Activated CD4-positive, alpha-beta T cell treated with anti-CD3 and anti-CD28 coated beads for 24 hours (primary cell): ENCODE data around the gene NOP56.

ENCODE experiments used
- DNase-seq, 2 donors: peaks; one replicate each; pipeline ENCODE4 v3.0.0-alpha.2; 2020; ENCODE audit warnings: low read depth in 2 of 2

NOP56 gene, protein sequence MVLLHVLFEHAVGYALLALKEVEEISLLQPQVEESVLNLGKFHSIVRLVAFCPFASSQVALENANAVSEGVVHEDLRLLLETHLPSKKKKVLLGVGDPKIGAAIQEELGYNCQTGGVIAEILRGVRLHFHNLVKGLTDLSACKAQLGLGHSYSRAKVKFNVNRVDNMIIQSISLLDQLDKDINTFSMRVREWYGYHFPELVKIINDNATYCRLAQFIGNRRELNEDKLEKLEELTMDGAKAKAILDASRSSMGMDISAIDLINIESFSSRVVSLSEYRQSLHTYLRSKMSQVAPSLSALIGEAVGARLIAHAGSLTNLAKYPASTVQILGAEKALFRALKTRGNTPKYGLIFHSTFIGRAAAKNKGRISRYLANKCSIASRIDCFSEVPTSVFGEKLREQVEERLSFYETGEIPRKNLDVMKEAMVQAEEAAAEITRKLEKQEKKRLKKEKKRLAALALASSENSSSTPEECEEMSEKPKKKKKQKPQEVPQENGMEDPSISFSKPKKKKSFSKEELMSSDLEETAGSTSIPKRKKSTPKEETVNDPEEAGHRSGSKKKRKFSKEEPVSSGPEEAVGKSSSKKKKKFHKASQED

DNA sequence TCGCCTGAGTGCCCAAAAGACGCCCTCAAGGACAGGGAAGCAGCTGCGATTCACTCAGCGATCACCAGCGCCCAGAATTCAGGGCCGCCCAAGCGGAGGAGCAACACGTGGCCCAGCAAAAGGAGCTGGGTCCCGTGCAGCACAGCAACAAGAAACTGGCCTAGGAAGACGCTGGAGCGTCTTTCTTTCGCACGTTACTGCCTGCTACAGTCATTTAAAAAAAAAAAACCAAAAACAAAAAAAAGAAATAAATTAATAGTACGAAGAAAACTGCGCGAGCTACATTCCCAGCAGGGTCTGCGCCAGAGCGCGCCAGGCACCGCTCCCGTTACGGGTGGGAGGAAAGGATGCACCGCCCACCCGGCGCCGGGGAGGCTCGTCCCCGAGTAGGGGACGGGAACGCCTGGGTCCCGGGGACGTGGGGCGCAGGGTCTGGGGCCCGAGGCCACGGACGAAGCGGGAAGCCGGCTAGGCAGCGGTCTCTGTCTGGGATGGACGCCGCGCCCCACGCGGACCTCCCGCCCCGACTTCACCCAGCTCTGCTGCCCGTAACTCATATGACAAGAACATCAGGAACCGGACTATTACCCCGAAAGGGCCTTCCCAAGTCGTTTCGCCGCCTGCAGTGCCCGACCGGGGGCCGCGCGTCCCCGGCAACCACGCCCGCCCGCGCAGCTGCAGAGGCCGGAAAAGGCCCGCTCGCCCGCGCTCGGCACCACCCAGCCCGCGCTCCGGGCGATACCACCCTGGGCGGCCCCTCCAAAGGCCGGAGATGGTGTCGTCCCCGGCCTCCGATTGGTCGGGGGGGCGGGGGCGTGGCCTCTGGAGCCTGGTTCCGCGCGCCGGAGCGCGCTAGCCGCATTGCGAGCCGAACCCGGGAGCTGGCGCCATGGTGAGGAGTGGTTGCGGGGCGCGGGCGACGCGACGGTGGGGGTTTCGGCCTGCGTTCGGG is at the start of gene NOP56:
NOP56 (plus strand) TSS at position 861 of the 952 bp plus-strand sequence; CDS start at position 890, 29 bp downstream.
- DNase-seq, result peak; percentile 91 to 92

DNA sequence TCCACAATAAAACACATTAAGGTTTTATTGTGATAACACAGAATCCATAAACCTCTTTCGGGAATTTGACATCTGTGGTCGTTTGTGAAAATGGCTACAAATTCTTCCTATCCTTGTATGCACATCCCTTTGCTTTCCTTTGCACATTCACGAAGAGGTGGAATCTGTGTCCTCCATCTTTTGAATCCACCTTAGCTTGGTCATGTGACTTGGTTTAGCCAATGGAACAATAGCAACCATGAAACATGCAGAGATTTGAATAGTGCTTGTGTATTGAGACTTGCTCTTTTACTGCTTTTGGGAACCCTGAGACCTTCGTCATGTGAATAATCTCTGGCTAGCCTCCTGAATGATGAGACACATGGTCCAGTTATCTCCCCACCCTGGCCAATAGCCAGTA is 49.7 kb upstream of the NOP56 start:
- no peak for DNase-seq

DNA sequence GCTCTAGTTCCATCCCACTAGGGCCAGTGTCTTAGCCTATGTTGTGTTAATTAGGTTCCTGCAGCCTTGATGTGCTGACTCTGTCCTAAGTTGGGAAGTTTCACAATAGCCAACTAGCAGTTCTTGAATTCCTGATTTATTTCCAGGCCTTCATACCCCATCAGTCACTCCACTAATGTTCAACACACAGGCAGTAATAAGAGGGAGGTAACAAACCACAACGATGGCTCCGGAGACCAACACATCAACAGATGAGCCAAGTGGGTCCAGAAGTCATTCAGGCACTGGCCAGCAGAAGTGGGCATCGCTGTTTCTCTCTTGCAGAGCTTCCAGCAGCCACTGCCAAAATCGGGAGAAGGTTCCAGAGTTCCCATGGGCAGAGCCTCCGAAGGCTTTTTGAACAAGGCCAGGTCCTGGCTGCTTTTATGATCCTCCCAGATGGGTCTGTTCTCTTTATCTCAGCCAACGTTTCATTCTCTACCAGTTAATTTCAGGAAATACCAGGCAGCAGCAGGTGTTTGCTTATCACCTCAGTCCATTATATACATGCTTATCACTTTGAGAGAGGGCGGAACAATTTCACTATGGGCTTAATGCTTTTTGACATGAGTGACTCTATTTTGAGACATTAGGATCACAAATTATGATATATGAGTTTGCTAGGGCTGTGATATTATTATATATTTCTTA is 48.5 kb upstream of the NOP56 start:
- DNase-seq, result no peak

DNA sequence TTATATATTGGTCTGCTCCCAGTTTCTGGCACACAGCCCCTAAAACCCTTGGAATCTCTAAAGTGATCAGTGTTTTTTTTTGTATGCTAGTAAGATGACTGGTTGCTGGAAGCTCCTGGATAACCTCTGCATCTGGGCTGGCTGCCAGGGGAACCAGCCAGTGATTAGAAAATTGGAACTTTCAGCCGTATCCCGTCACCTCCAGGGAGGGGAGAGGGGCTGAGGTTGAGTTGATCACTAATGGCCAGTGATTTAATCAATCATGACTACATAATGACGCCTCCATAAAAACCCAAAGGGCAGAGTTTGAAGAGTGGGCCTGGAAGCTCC is 48.0 kb upstream of the NOP56 start:
- no peak for DNase-seq

DNA sequence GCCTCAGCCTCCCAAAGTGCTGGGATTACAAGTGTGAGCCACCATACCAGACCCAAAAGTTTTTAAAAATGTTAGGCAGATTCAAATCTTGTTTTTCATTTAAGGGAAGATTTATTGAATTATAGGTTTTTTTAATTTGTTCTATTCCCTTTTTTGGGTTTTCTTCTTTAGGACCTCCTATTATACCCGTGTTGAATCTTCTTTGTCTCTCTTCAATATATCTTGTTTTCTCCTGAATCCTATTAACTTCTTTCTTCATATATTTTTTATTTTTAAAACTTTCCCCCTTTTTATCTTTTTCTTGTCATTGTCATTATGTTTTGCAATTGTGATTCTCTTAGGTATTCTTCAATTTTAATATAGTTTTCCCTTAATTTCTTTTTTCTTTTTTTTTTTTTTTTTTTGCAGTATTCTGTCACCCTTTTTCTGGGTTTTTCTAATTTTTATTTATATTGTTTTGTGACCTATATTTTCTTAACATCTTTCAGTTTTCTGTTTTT is 45.9 kb upstream of the NOP56 start:
- no peak for DNase-seq

DNA sequence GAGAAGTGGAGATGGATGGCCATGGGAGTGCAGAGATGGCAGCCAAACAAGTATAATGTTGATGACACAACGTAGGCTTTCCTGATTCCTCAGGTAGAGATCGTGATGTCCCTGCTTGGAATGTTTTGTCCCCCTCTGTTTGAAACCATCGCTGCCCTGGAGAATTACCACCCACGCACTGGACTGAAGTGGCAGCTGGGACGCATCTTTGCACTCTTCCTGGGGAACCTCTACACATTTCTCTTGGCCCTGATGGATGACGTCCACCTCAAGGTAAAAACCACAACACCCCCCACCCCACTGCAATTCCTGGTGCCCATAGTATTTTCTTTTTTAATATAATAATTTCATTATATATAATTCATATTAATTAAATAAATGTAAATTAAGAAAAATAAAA is 42.1 kb upstream of the NOP56 start:
- DNase-seq, result no peak

DNA sequence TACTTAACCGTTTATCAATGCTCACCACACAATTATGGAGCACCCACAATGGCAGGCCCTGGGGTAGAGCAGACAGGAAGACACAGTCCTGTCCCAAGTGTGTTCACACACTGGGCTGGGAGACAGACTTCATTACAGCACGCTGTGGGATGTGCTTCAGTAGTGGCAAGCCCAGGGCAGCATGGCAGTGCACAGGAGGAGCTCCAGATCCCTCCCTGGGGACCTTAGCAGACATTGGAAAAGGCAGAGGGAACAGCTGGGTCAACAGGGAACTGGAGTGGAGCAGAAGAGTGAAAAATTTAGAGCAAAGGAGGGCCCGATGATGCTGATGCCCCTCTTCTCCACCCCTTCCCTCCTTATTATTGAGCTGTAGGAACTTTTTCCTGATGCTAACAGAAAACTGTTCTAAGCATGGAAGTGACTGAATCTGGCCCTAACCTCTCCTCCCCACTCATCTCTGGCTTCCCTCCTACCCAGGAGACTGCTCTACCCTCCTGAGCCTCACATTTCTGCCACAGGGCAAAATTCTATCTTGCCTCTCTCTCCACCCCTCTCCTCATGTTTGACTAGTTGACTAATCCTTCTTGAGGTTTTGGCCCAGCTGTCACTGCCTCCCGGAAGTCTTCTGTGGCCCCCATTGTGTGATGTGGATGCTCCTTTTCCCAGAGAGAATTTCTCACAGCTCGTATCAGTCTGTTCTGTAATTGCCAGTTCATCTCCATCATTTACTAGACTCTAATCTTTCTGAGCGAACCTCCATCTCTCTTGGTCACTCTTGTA is 41.3 kb upstream of the NOP56 start:
- no peak for DNase-seq

DNA sequence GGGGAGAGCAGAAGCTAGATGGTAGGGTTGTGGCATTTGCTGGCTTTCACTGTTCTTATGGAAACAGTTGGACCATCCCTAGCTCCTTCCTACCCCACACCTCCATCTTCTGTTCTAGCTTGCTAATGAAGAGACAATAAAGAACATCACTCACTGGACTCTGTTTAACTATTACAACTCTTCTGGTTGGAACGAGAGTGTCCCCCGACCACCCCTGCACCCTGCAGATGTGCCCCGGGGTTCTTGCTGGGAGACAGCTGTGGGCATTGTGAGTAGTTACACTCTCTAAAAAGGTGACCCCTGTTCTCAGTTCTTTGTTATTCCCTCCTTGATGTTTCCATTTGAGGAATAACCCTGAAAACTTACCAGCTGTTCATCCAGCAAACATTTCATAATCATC is 40.4 kb upstream of the NOP56 start:
- no peak for DNase-seq

DNA sequence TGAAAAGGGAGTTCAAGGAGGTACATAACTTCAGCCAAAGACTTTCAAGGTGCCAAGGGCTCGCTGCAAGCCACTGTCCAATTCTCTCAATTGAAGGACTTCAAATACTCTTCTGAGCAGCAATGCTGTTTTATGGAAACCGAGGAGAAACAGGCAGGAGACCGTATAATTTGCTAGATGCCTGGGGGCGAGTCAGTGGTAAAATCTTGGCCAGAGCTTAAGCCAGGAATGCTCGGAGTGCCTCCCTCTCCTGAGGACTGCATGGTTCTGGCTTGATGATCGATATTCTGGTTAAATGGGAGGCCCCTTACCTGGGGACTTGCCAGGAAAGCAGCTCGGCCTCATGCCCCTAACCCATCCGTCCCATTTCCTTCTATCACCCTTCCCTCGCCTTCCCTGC is 35.8 kb upstream of the NOP56 start:
- no peak for DNase-seq

DNA sequence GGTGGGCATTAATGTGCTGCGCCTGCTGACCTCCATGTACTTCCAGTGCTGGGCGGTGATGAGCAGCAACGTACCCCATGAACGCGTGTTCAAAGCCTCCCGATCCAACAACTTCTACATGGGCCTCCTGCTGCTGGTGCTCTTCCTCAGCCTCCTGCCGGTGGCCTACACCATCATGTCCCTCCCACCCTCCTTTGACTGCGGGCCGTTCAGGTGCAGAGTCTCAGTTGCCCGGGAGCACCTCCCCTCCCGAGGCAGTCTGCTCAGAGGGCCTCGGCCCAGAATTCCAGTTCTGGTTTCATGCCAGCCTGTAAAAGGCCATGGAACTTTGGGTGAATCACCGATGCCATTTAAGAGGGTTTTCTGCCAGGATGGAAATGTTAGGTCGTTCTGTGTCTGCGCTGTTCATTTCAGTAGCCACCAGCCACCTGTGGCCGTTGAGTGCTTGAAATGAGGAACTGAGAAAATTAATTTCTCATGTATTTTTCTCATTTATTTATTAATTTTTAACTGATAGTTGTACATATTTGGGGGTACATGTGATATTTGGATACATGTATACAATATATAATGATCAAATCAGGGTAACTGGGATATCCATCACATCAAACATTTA is 35.2 kb upstream of the NOP56 start:
- no peak for DNase-seq

DNA sequence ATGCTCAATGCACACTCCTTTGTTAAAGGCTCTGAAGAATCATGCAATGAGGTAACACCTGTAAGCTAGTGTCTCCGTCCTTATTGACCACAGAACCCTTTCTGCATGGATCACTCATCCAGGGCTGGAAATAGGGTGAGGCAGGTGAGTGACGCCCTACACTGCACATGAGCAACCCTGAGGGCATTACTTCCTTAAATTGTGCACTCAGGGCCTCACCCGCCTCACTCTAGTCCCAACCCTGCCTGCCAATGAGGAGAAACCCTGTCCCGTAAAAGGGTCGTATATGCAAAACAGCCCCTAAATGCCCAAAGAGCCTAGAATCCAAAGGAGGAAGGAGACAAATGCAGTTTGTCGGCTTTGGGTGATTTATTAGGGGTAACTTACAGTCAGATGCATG is 33.6 kb upstream of the NOP56 start:
- DNase-seq, result no peak

DNA sequence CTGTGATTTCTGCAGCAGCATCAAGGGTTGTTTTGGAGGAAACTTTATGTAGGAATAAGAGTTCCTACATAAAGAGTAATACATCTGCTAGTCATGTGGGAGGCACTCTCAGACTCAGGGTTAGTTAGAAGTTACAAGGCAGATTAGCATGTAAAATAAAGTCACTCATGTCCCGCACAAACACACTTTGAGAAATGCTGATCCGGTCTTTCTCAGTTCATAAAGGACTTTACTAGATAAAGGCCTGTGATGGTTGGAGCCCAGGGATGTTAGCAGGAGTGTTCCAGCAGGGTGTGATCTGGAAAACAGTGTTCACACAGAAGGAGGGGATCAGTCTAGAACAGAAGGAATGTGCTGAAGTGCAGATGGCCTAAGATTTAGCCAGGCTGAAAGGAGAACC is 33.1 kb upstream of the NOP56 start:
- DNase-seq, result no peak

DNA sequence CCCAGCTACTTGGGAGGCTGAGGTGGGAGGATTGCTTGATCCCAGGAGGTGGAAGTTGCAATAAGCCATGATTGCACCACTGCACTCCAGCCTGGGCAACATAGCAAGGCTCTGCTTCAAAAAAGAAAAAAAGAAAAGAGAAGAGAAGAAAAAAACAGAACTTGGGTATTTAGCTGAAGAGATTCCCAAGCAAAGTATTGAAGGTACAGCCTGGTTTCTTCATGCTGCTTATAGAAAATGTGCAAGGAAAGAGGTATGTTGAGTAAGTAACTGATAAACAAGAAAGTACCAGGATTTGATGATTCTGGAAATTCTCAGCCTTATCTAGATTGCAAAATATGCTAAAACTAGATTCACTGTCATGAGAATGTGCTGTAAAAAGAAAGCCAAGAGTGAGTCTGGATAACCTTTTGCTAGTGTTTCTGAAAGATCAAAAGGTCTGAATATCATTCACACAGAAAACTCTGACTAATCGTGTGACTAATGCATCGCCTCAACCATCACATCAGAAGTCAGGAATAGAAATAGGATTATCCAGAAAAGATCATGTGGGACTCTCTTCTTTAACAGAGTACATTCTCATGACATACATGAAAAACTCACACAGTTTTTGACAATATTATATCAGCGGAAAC is 32.4 kb upstream of the NOP56 start:
- DNase-seq, result no peak

DNA sequence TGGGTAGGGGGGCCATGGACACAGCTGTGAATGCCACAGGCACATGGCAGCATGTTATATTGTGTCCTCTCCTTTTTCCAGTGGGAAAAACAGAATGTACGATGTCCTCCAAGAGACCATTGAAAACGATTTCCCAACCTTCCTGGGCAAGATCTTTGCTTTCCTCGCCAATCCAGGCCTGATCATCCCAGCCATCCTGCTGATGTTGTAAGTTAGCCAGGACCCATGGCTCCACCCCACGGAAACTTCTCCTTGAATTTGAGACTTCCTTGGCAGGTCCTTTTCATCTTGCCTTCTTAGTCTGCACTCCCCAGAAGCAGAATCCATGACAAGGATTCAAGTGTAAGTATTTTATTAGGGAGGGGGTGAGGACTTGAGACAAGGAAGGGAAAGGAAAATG is 28.2 kb upstream of the NOP56 start:
- DNase-seq, result no peak

DNA sequence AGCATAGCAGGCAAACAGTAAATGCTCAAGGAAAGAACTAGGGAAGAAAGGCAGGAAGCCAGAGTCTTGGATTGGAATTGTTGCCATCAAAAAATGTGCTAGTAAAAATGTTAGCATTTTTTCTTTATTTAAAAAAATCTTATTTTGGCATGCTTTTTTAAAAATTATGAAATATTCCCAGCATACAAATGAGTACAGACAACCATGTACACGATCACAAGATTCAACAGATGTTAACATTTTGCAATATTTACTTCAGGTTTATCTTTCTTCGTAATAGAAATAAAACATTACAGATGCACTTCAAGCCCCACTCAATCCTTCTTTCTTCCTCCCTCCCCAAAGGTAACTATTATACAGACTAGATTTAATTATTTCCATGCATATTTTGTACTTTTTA is 27.4 kb upstream of the NOP56 start:
- no peak for DNase-seq

DNA sequence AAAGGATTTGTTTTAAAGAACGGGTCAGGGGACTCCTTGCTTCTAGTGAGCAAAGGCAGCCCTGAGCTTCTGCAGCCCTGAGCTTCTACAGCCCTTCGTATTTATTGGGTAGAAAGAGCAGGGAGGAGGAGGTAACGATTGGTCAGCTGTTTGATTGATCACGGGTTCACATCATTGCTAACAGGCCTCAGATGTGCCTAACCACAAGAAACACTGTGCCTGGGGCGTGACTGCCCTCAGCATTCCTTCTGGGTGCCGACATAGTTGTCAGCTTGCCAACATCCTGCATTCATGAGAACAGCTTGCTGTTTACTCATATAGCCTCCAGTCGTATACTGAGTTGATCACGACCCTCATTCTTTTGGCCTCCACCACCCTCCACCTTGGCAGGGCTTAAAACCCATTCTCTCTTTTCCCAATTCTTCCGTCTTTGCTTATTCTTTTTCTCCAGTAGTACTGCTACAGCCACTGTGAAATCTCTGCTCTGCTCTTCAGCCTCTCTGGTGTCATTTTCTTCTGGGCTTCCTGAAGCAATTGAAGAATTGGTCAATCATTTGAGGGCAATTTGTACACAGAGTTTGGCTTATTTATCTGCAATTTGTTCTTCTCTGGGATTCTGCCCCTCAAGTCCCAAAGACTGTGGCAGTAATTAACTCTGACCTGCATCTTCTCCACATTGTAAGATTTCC is 25.4 kb upstream of the NOP56 start:
- no peak for DNase-seq

DNA sequence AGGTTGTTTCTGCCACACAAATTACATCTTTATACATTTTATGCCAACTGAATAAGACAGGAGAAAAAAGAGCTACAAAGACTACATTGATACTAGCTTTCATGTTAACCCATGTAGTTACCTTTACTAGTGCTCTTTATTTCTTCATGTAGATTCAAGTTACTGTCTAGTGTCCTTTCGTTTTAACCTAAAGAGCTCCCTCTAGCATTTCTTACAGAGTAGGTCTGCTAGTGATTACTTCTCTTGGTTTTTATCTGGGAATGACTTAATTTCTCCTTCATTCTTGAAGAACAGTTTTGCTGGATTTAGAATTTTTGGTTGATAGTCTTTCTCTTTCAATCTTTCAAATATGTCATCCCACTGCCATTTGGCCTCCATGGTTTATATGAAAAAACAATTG is 21.2 kb upstream of the NOP56 start:
- no peak for DNase-seq

DNA sequence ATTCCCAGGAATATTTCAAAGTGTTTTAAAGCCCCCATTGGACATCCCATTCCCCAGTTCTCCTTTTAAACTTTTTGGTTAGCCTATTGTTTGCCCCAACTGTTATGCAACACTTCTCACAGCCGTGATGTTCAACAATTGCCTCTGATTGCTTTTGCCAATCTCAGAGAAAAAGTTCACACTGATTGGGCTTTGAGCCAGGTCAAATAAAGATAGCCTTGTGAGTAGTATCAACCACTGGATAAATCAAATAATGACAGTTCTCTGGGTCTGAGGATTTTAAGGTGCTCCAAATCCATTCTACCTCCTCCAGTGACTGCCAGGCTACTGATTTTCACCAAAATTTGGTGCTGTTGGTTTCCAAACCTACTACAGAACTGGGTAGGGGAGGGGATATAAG is 19.1 kb upstream of the NOP56 start:
- no peak for DNase-seq

DNA sequence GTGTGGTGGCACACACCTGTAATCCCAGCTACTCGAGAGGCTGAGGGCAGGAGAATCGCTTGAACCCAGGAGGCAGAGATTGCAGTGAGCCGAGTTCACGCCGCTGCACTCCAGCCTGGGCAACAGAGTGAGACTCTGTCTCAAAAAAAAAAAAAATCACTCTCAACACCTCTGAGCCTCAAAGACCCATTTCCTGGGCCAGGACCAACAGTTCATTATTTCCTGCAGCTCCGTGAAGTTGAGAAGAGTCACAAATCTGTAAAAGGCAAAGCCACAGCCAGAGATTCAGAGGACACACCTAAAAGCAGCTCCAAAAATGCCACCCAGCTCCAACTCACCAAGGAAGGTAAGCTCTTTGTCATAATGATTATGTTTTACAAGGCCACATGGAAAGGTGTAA is 15.2 kb upstream of the NOP56 start:
- no peak for DNase-seq

DNA sequence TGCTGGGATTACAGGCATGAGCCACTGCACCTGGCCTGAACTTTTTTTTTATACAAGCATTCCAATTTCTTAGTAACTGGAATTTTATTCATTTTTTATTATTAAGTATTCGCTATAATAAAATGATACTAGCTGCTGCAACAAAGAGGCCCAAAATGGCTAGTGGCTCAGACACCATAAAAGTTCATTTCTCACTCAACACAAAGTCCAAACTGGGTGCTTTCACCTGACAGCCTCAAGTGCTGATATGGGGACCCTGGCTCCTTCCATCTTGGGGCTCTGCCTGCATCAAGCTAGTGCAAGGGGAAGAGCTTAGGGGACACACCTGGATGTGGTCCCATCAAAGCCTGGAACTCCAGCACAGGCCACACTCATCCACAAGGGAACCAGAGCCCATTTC is 12.2 kb upstream of the NOP56 start:
- no peak for DNase-seq
